Ascending aorta (tissue), 2 donors: ENCODE data around the gene HHAT. TPM values are rescaled to one million over a fixed set of nuclear protein-coding genes. Genes with fewer than 3 reads are reported as not detected.

Source experiments
- DNase-seq, 2 donors: peaks; one replicate each; pipeline ENCODE4 v3.0.0-alpha.2; 2019; ENCODE audit warnings: low spot score in 2 of 2
- H3K27ac ChIP-seq, 2 donors: fragments of 200-600 bp; sonication (generic); one replicate each; pipeline ENCODE4 v1.5.1; 2016 to 2017; ENCODE audit warnings: mild to moderate bottlenecking in 1 of 2
- H3K27me3 ChIP-seq: fragments of 200-600 bp; sonication (generic); one replicate; pipeline ENCODE4 v1.5.1; 2017
- H3K36me3 ChIP-seq, 2 donors: fragments of 200-600 bp; sonication (generic); one replicate each; pipeline ENCODE4 v1.5.1; 2016
- H3K4me1 ChIP-seq, 2 donors: fragments of 200-600 bp; sonication (generic); one replicate each; pipeline ENCODE4 v1.5.1; 2016 to 2017; ENCODE audit warnings: mild to moderate bottlenecking in 1 of 2
- H3K4me3 ChIP-seq, 2 donors: fragments of 200-600 bp; sonication (generic); one replicate each; pipeline ENCODE4 v1.5.1; 2016 to 2017; ENCODE audit warnings: mild to moderate bottlenecking in 1 of 2
- H3K9me3 ChIP-seq, 2 donors: fragments of 200-600 bp; sonication (generic); one replicate each; pipeline ENCODE4 v1.5.1; 2016
- intact Hi-C: fragments of 100-400 bp; cut with DNase I; formaldehyde crosslinking; loops from one replicate; pipeline ENCODE4 v1.15.1; 2023
- total RNA-seq: library from RNA; depleted of rRNA; stranded (reverse); fragments of >200 nt; gene quantifications from one replicate; pipeline ENCODE4 v1.1.0, GENCODE V29; 2016
- TF ChIP-seq, protein P1 (sequence below), 3 experiments: fragments of 200-600 bp in 2 of 3; fragments of 450-650 bp in 1 of 3; sonication (generic) in 2 of 3; IDR thresholded peaks; one replicate each; pipeline ENCODE4 v1.5.1; 2016 to 2019; ENCODE audit warnings: antibody characterized with exemption in 3 of 3, mild to moderate bottlenecking in 1 of 3, moderate library complexity in 1 of 3

HHAT gene
- total RNA-seq, 1 donor from 2014 or later: 1.2 TPM

DNA sequence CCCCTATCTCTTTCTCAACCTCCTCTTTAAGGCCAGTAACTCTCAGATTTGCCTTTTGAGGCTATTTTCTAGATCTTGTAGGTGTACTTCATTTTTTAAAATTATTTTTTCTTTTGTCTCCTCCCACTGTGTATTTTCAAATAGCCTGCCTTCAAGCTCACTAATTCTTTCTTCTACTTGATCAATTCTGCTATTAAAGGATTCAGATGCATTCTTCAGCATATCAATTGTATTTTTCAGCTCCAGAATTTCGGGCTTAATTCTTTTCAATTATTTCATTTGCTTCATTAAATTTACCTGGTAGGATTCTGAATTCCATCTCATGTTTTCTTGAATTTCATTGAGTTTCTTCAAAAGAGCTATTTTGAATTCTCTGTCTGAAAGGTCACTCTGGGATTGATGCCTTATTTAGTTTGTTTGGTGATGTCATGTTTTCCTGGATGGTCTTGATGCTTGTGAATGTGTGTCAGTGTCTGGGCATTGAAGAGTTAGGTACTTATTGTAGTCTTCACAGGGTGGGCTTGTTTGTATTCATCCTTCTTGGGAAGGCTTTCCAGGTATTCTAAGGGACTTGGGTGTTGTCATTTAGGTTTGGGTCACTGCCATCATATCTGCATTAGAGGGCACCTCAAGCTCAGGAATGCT lies 3.6 kb upstream of the HHAT start:
- peaks cover 0 to 3% of the 10 kb centered on the region in 2 donors for H3K9me3 ChIP-seq
- no peak overlapping the region for H3K4me3 ChIP-seq
- TF ChIP-seq, protein P1, sequence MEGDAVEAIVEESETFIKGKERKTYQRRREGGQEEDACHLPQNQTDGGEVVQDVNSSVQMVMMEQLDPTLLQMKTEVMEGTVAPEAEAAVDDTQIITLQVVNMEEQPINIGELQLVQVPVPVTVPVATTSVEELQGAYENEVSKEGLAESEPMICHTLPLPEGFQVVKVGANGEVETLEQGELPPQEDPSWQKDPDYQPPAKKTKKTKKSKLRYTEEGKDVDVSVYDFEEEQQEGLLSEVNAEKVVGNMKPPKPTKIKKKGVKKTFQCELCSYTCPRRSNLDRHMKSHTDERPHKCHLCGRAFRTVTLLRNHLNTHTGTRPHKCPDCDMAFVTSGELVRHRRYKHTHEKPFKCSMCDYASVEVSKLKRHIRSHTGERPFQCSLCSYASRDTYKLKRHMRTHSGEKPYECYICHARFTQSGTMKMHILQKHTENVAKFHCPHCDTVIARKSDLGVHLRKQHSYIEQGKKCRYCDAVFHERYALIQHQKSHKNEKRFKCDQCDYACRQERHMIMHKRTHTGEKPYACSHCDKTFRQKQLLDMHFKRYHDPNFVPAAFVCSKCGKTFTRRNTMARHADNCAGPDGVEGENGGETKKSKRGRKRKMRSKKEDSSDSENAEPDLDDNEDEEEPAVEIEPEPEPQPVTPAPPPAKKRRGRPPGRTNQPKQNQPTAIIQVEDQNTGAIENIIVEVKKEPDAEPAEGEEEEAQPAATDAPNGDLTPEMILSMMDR (IDR thresholded peaks at IDR 0.05): no peak
- no peak overlapping the region for H3K27ac ChIP-seq
- peaks cover 5 to 6% of the 10 kb centered on the region in 2 donors for H3K4me1 ChIP-seq
- no peaks in the 10 kb centered on the region for H3K36me3 ChIP-seq
- DNase-seq: no peak
- intact Hi-C loops: no loop called here
- no peaks in the 10 kb centered on the region for H3K27me3 ChIP-seq

- Histone ChIP-seq H3K27ac (peak overlapping the region; percentile 86 to 95), H3K4me1 (peaks cover 5 to 6% of the 10 kb centered on the region in 2 donors), H3K4me3 (peak overlapping the region; percentile 71 to 77), H3K9me3 (peaks cover 0 to 3% of the 10 kb centered on the region in 2 donors), H3K36me3 (no peaks in the 10 kb centered on the region), H3K27me3 (no peaks in the 10 kb centered on the region)
- intact Hi-C loops: loop anchor here (2.0 kb wide), 1 partner anchor 15 kb away; no protein-coding TSS in a partner anchor
- TF ChIP-seq, protein P1 (IDR thresholded peaks at IDR 0.05): no peak
- DNase-seq: no peak
Measured at GRCh38 chr1:210328032-210328745, 513 bp upstream of the HHAT start.

DNA sequence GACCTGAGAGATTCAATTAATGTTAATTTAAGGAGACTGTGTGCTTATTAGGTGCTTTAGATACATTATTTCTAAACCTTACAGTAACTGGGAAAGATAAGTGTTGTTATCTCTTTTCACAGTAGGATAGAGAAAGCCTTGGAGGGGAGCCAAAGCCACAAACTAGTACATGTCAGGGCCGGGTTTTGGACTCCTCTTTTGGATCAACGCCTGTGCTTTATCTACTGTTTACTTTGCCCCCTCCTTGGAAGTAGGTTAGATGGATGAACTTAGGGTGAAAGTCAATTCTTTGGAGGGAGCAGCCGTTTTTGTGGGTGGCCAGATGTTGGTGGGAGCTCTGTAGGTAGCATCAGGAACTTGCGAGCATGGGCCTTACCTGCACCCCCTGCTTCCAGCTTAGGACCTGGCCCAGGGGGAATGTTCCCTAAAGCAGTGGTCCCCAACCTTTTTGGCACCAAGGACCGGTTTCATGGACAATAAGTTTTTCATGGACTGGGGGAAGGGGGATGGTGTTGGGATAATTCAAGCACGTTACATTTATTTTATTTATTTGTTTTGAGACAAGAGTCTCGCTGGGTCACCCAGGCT lies 1.7 kb downstream of the HHAT start:
- Histone ChIP-seq H3K27ac (no peak overlapping the region), H3K27me3 (no peaks in the 10 kb centered on the region), H3K4me1 (peaks cover 5 to 6% of the 10 kb centered on the region in 2 donors), H3K36me3 (no peaks in the 10 kb centered on the region), H3K4me3 (no peak overlapping the region), H3K9me3 (no peaks in the 10 kb centered on the region)
- DNase-seq: no peak
- TF ChIP-seq, protein P1 (IDR thresholded peaks at IDR 0.05): no peak
- intact Hi-C loops: no loop called here

GRCh38 chr1:210332233-210332632 lies 3.5 kb downstream of the HHAT start:
- peaks cover 5 to 6% of the 10 kb centered on the region in 2 donors for H3K4me1 ChIP-seq
- no peaks in the 10 kb centered on the region for H3K27me3 ChIP-seq
- no peak overlapping the region for H3K27ac ChIP-seq
- DNase-seq: no peak
- TF ChIP-seq, protein P1 (IDR thresholded peaks at IDR 0.05): no peak
- H3K9me3 ChIP-seq: no peaks in the 10 kb centered on the region
- intact Hi-C loops: no loop called here
- H3K36me3 ChIP-seq: no peaks in the 10 kb centered on the region
- no peak overlapping the region for H3K4me3 ChIP-seq

DNA sequence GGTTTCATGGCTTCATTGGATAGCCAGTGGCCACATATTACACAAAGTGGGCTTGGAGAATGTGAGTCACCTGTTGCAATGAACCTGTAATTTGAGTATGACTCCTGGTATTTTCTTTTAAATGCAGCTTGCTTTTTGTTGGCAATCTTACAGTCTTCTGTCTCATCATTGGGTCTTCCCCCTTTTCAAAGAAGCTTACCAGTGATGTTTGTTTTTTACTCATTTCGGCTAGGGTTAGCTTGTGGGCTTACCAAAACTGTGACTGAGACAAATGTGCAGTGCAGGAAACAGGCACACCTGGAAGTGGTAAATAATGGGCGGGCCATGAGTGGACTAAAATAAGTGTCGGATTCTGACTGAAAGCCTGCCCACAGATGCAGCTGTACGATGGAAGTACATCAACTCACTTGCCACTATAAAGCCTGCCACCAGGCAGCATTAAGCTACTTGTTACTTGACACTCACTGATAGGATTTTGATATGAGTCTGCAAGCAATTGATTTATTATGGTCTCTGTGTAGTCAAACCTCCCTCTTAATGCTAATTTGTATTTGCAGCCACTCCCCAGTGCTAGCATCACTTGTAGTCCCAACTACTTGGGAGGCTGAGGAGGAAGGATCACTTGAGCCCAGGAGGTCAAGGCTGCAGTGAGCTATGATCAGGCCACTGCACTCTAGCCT lies 4.2 kb downstream of the HHAT start:
- no peaks in the 10 kb centered on the region for H3K36me3 ChIP-seq
- H3K27me3 ChIP-seq: no peaks in the 10 kb centered on the region
- H3K4me1 ChIP-seq: peaks cover 5 to 6% of the 10 kb centered on the region in 2 donors
- TF ChIP-seq, protein P1 (IDR thresholded peaks at IDR 0.05): no peak
- no peaks in the 10 kb centered on the region for H3K9me3 ChIP-seq
- no peak overlapping the region for H3K4me3 ChIP-seq
- DNase-seq: peak in 1 of 2 donors; percentile 59
- intact Hi-C loops: no loop called here
- no peak overlapping the region for H3K27ac ChIP-seq
